ENCODE results near the gene AURKA. TPM values are rescaled to one million over a fixed set of nuclear protein-coding genes. Genes with fewer than 3 reads are reported as not detected.

Gene AURKA
- total RNA-seq, 4 donors from 2014 or later: 4.7 to 7.7 (median 6.5) TPM

GRCh38 chr20:56429502-56429901 is 37.5 kb upstream of the AURKA start:
- Histone ChIP-seq H3K27me3 (no peaks in the 10 kb centered on the region), H3K9me3 (no peaks in the 10 kb centered on the region), H3K4me3 (peak overlapping the region in 1 of 4 donors; percentile 19), H3K4me1 (peaks cover 0 to 5% (median 2%) of the 10 kb centered on the region in 4 donors), H3K27ac (peak overlapping the region in 1 of 4 donors; percentile 13), H3K36me3 (no peaks in the 10 kb centered on the region)
- DNase-seq: no peak
- no peak for TF ChIP-seq POLR2A (IDR thresholded peaks at IDR 0.05)
- TF ChIP-seq, protein P1, sequence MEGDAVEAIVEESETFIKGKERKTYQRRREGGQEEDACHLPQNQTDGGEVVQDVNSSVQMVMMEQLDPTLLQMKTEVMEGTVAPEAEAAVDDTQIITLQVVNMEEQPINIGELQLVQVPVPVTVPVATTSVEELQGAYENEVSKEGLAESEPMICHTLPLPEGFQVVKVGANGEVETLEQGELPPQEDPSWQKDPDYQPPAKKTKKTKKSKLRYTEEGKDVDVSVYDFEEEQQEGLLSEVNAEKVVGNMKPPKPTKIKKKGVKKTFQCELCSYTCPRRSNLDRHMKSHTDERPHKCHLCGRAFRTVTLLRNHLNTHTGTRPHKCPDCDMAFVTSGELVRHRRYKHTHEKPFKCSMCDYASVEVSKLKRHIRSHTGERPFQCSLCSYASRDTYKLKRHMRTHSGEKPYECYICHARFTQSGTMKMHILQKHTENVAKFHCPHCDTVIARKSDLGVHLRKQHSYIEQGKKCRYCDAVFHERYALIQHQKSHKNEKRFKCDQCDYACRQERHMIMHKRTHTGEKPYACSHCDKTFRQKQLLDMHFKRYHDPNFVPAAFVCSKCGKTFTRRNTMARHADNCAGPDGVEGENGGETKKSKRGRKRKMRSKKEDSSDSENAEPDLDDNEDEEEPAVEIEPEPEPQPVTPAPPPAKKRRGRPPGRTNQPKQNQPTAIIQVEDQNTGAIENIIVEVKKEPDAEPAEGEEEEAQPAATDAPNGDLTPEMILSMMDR (IDR thresholded peaks at IDR 0.05): no peak

DNA sequence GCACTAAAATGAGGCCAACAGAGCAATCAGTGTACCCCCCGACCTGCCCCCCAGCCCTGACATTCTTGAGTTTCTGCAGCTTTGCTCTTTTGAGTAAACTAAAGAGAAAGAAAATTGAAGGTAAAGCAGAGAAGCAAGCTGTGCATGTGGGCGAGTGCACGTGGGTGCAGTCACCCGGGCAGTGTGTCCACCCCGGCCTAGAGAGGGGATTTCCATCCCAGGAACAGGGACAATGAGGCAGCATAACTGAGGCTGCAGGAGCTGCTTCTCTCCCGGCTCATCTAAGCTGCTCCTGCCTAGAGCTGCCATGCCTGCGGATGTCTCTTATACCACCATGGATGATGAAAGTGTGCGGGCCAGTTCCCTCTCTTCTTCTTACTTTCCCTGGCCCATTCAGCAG is 36.9 kb upstream of the AURKA start:
- Histone ChIP-seq H3K36me3 (no peaks in the 10 kb centered on the region), H3K4me1 (peaks cover 0 to 5% (median 2%) of the 10 kb centered on the region in 4 donors), H3K4me3 (peak overlapping the region in 1 of 4 donors; percentile 19), H3K27me3 (no peaks in the 10 kb centered on the region), H3K9me3 (no peaks in the 10 kb centered on the region), H3K27ac (peak overlapping the region in 1 of 4 donors; percentile 13)
- no peak for TF ChIP-seq POLR2A (IDR thresholded peaks at IDR 0.05)
- TF ChIP-seq, protein P1 (IDR thresholded peaks at IDR 0.05): no peak
- no peak for DNase-seq

- no peak for DNase-seq
- Histone ChIP-seq H3K27ac (no peak overlapping the region), H3K4me3 (no peak overlapping the region), H3K4me1 (peaks cover 0 to 5% (median 2%) of the 10 kb centered on the region in 4 donors), H3K27me3 (no peaks in the 10 kb centered on the region), H3K36me3 (no peaks in the 10 kb centered on the region), H3K9me3 (no peaks in the 10 kb centered on the region)
- TF ChIP-seq, protein P1 (IDR thresholded peaks at IDR 0.05): no peak
- no peak for TF ChIP-seq POLR2A (IDR thresholded peaks at IDR 0.05)
Measured at GRCh38 chr20:56428410-56428809, 36.4 kb upstream of the AURKA start.

- H3K27ac ChIP-seq: no peak overlapping the region
- H3K9me3 ChIP-seq: no peaks in the 10 kb centered on the region
- TF ChIP-seq POLR2A (IDR thresholded peaks at IDR 0.05): no peak
- TF ChIP-seq, protein P1 (IDR thresholded peaks at IDR 0.05): no peak
- H3K4me3 ChIP-seq: no peak overlapping the region
- DNase-seq: no peak
- H3K36me3 ChIP-seq: no peaks in the 10 kb centered on the region
- no peaks in the 10 kb centered on the region for H3K27me3 ChIP-seq
- H3K4me1 ChIP-seq: peaks cover 0 to 5% (median 2%) of the 10 kb centered on the region in 4 donors
Measured at GRCh38 chr20:56427797-56428196, 35.8 kb upstream of the AURKA start.

DNA sequence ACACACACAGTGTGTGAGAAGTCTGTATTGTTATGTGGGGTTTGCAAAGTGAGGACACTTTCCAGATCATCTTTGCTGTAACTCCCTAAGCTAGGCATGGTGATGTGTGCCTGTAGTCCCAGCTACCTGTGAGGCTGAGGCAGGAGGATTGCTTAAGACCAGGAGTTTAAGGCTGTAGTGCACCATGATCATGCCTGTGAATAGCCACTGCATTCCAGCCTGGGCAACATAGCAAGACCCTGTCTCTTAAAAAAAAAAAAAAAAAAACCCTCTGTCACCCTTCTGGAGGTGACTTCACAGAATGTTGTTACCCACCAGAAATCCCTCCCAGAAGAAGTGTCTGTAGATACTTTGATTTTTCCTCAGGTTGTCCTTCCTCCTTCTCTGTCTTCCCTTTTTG is 34.9 kb upstream of the AURKA start:
- no peaks in the 10 kb centered on the region for H3K36me3 ChIP-seq

More for the DNA sequence above, 34.9 kb upstream of the AURKA start:
- DNase-seq: no peak
- TF ChIP-seq POLR2A (IDR thresholded peaks at IDR 0.05): no peak
- TF ChIP-seq, protein P1 (IDR thresholded peaks at IDR 0.05): no peak
- no peaks in the 10 kb centered on the region for H3K27me3 ChIP-seq
- H3K9me3 ChIP-seq: no peaks in the 10 kb centered on the region
- H3K27ac ChIP-seq: no peak overlapping the region
- H3K4me3 ChIP-seq: no peak overlapping the region
- H3K4me1 ChIP-seq: peaks cover 0 to 5% (median 2%) of the 10 kb centered on the region in 4 donors
